Measurements from ENCODE around the gene APOL1.
"Not testable (repeated sequence)": the region's sequence is repeated elsewhere in the genome, so short reads cannot be mapped to it uniquely, and the experiment has no call there.

APOL1 gene

GRCh38 chr22:36227806-36228205 is 25.1 kb upstream of the APOL1 start:
- TF ChIP-seq, protein P1, sequence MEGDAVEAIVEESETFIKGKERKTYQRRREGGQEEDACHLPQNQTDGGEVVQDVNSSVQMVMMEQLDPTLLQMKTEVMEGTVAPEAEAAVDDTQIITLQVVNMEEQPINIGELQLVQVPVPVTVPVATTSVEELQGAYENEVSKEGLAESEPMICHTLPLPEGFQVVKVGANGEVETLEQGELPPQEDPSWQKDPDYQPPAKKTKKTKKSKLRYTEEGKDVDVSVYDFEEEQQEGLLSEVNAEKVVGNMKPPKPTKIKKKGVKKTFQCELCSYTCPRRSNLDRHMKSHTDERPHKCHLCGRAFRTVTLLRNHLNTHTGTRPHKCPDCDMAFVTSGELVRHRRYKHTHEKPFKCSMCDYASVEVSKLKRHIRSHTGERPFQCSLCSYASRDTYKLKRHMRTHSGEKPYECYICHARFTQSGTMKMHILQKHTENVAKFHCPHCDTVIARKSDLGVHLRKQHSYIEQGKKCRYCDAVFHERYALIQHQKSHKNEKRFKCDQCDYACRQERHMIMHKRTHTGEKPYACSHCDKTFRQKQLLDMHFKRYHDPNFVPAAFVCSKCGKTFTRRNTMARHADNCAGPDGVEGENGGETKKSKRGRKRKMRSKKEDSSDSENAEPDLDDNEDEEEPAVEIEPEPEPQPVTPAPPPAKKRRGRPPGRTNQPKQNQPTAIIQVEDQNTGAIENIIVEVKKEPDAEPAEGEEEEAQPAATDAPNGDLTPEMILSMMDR (conservative IDR thresholded peaks at IDR 0.05), result no peak
- TF ChIP-seq ZFX (IDR thresholded peaks at IDR 0.05), result no peak
- no peak overlapping the region for H3K27ac ChIP-seq

GRCh38 chr22:36228369-36228768 is 24.6 kb upstream of the APOL1 start:
- H3K27ac ChIP-seq, result not testable (repeated sequence)

GRCh38 chr22:36228944-36229343 is 24.0 kb upstream of the APOL1 start:
- no peak overlapping the region for H3K27ac ChIP-seq
- no peak for TF ChIP-seq ZFX (IDR thresholded peaks at IDR 0.05)
- TF ChIP-seq, protein P1 (conservative IDR thresholded peaks at IDR 0.05), result no peak

GRCh38 chr22:36229649-36230048 is 23.3 kb upstream of the APOL1 start:
- not testable (repeated sequence) for H3K27ac ChIP-seq

- H3K27ac ChIP-seq, result not testable (repeated sequence)
These were observed 21.9 kb upstream of the APOL1 start for GRCh38 chr22:36231051-36231450.

- TF ChIP-seq, protein P1 (conservative IDR thresholded peaks at IDR 0.05), result no peak
- no peak for TF ChIP-seq ZFX (IDR thresholded peaks at IDR 0.05)
- peak overlapping the region; percentile 4; the same call in 1 of the 2 replicates for H3K27ac ChIP-seq
These were observed 20.1 kb upstream of the APOL1 start for GRCh38 chr22:36232715-36233401.

GRCh38 chr22:36233796-36234195 is 19.1 kb upstream of the APOL1 start:
- no peak for TF ChIP-seq ZFX (IDR thresholded peaks at IDR 0.05)
- TF ChIP-seq, protein P1 (conservative IDR thresholded peaks at IDR 0.05), result no peak
- H3K27ac ChIP-seq, result no peak overlapping the region

DNA sequence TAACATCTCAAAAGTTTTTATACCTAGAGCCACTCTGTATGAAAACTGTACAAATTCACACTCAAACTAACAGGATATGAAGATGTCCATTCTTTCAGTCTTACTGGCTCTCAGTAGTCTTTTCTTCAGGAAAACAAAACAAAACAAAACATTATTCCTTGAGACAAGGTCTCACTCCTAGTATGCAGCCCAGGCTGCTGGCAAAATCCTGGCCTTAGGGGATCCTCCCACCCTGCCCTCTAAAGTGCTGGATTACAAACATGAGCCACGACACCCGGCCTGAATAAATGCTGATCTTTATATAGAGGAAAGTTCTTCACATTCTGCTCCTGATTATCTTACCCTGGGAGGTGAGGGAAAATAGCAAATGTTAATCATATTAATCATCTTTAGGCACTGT is 18.7 kb upstream of the APOL1 start:
- TF ChIP-seq, protein P1 (conservative IDR thresholded peaks at IDR 0.05), result no peak
- no peak for TF ChIP-seq ZFX (IDR thresholded peaks at IDR 0.05)
- no peak overlapping the region for H3K27ac ChIP-seq

DNA sequence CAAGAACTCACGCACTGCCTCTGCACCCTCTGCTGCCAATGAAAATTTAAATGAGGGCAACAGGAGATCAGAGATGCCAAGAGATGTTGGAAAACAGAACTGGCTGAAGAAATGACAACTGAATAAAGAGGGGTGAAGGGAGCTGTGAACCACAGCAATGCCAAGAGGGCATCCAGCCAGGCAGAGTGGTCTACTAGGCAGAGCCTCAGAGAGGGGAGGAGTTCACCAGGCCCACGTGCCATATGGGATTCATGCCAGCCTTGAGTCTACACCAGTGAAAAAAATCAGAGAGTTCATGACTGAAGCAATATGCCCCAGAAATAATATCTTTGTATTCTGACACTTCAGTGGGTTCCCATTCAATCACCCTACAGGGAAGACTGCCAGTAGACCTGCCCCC is 18.0 kb upstream of the APOL1 start:
- no peak for TF ChIP-seq ZFX (IDR thresholded peaks at IDR 0.05)
- TF ChIP-seq, protein P1 (conservative IDR thresholded peaks at IDR 0.05), result no peak
- H3K27ac ChIP-seq, result no peak overlapping the region
